OCI-LY3 (cell line): ENCODE measurements around the gene POMGNT2.

Source experiments
- H2AFZ ChIP-seq: fragments of 200-600, 300-600 bp; shearing (Covaris generic); 2 replicates; pipeline ENCODE4 v1.6.0; 2014; ENCODE audit warnings: antibody characterized with exemption, low read depth, low read length
- H3K27ac ChIP-seq: fragments of 200-600, 300-600 bp; sonication (generic); 2 replicates; pipeline ENCODE4 v1.5.1; 2014; ENCODE audit warnings: mild to moderate bottlenecking, low read length, moderate library complexity, mixed read lengths
- H3K27me3 ChIP-seq: fragments of 200-600, 300-600 bp; sonication (generic); 2 replicates; pipeline ENCODE4 v1.6.1; 2014; ENCODE audit warnings: low read depth, low read length, mixed read lengths
- H3K36me3 ChIP-seq: fragments of 200-600, 300-600 bp; sonication (generic); replicated peaks from 2 replicates; pipeline ENCODE3; 2014; ENCODE audit warnings: low read depth, low read length, mixed read lengths
- H3K4me1 ChIP-seq: fragments of 300-600, 200-600 bp; sonication (generic); 2 replicates; pipeline ENCODE4 v1.6.1; 2014; ENCODE audit warnings: low read length, mixed read lengths
- H3K4me2 ChIP-seq: fragments of 200-600, 300-600 bp; sonication (generic); 2 replicates; pipeline ENCODE4 v1.6.1; 2014; ENCODE audit warnings: low read length, mixed read lengths
- H3K4me3 ChIP-seq: fragments of 300-600, 200-600 bp; sonication (generic); 2 replicates; pipeline ENCODE4 v1.5.1; 2014; ENCODE audit warnings: antibody characterized with exemption, mild to moderate bottlenecking, low read length, moderate library complexity
- H3K79me2 ChIP-seq: fragments of 300-600, 200-600 bp; shearing (Covaris generic); 2 replicates; pipeline ENCODE4 v1.6.1; 2014; ENCODE audit warnings: mild to moderate bottlenecking, low read length, mixed read lengths
- H3K9ac ChIP-seq: fragments of 300-600, 200-600 bp; shearing (Covaris generic); 2 replicates; pipeline ENCODE4 v1.6.0; 2014; ENCODE audit warnings: mild to moderate bottlenecking, low read length, moderate library complexity
- H3K9me3 ChIP-seq: fragments of 200-600, 300-600 bp; shearing (Covaris generic); 2 replicates; pipeline ENCODE4 v1.6.1; 2014; ENCODE audit warnings: low read length, mixed read lengths; ENCODE audit not compliant: insufficient read depth
- H4K20me1 ChIP-seq: fragments of 200-600, 300-600 bp; sonication (generic); 2 replicates; pipeline ENCODE4 v1.6.1; 2016; ENCODE audit warnings: low read length, mixed read lengths; ENCODE audit not compliant: insufficient read depth
- EZH2phosphoT487 ChIP-seq: fragments of 200-600 bp; shearing (Covaris generic); IDR thresholded peaks from 2 replicates; pipeline ENCODE4 v1.6.1; 2018; ENCODE audit warnings: antibody characterized with exemption, mixed run types, low read depth
- TF ChIP-seq, protein P1 (sequence below): fragments of 200-600, 300-600 bp; sonication (generic); IDR thresholded peaks from 2 replicates; pipeline ENCODE4 v1.5.1; 2014; ENCODE audit warnings: antibody characterized with exemption, low read length, low read depth

POMGNT2 gene

DNA sequence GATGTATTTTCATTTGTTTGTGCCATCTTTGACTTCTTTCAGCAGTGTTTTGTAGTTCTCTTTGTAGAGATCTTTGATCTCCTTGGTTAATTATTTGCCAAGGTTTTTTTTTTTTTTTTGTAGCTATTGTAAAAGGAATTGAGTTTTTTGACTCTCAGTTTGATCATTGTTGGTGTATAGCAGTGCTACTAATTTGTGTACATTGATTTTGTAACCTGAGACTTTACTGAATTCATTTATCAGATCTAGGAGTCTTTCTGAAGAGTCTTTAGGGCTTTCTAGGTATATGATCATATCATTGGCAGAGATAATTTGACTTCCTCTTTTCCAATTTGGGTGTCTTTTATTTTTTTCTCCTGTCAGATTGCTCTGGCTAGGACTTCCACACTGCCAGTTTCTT, 42.2 kb upstream of the POMGNT2 start:
- Histone ChIP-seq H2AFZ (no peak overlapping the region), H3K27ac (no peak overlapping the region)

DNA sequence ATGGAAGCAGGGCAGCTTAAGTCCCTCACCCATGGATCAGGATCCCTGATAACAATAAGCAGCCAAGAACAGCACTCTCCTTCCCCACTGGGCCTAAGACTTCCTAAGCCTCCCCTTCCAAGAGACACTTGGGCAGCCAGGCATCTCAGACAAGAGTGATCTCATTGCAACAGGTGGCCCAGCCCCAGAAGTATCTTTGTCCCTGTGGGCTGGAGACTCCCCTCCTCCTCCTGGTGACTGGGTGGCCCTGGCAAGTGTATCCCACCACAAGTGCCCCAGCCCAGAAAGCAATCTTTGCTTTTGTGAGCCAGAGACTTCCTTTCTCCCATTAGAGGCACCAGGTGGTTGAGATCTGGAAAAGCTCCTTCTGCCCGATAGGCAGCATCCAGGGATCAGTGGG, 40.7 kb upstream of the POMGNT2 start:
- no peak overlapping the region for H3K4me2 ChIP-seq

More for the DNA sequence above, 42.2 kb upstream of the POMGNT2 start:
- TF ChIP-seq, protein P1, sequence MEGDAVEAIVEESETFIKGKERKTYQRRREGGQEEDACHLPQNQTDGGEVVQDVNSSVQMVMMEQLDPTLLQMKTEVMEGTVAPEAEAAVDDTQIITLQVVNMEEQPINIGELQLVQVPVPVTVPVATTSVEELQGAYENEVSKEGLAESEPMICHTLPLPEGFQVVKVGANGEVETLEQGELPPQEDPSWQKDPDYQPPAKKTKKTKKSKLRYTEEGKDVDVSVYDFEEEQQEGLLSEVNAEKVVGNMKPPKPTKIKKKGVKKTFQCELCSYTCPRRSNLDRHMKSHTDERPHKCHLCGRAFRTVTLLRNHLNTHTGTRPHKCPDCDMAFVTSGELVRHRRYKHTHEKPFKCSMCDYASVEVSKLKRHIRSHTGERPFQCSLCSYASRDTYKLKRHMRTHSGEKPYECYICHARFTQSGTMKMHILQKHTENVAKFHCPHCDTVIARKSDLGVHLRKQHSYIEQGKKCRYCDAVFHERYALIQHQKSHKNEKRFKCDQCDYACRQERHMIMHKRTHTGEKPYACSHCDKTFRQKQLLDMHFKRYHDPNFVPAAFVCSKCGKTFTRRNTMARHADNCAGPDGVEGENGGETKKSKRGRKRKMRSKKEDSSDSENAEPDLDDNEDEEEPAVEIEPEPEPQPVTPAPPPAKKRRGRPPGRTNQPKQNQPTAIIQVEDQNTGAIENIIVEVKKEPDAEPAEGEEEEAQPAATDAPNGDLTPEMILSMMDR, result no peak
- TF ChIP-seq EZH2phosphoT487, result no peak
- Histone ChIP-seq H3K9me3 (no peaks in the 10 kb centered on the region), H3K4me3 (no peak overlapping the region), H4K20me1 (no peaks in the 10 kb centered on the region), H3K36me3 (no peaks in the 10 kb centered on the region), H3K9ac (no peak overlapping the region), H3K27me3 (peaks cover 28% of the 10 kb centered on the region; the same call in 1 of the 2 replicates), H3K4me1 (no peaks in the 10 kb centered on the region), H3K4me2 (no peak overlapping the region), H3K79me2 (no peaks in the 10 kb centered on the region)

DNA sequence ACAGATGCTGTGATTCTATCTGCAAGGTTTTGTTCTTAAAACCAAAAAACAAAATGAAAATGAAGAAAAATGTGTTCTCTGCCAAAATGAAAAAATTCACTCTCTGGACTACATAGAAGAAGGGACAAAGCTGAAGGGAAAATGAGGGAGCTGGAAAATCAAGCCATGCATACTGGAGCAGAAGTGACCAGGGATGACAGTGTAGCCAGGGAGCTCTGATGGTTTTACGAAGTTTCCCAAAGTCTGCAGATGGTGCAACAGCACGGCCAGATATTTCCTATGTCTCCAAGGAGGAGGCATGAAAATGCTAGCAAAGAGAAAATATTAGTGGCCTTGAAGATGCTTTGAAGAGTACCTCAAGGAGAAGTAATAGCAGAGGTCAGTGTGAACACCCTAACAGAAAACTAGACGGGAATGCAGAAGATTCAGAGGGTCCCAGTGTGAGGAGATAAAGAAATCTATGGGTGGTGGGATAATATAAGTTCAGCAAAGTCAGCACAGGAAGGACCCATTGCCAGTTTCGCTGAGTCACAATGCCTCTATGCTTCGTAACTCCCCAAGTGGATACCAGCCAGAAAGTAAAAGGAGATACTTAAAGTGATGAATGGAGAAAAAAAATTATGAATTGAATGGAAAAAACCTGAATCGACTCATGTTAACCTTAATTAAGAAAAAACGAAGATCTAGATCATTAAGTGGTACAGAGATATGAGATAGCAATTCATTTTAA, 39.0 kb upstream of the POMGNT2 start:
- no peaks in the 10 kb centered on the region for H3K9me3 ChIP-seq
- no peaks in the 10 kb centered on the region for H4K20me1 ChIP-seq
- H3K4me2 ChIP-seq, result no peak overlapping the region
- no peaks in the 10 kb centered on the region for H3K4me1 ChIP-seq
- H2AFZ ChIP-seq, result no peak overlapping the region
- H3K4me3 ChIP-seq, result no peak overlapping the region
- H3K36me3 ChIP-seq, result no peaks in the 10 kb centered on the region
- no peaks in the 10 kb centered on the region for H3K79me2 ChIP-seq
- no peak overlapping the region for H3K27ac ChIP-seq
- TF ChIP-seq EZH2phosphoT487, result no peak
- TF ChIP-seq, protein P1, result no peak
- 0 out of 2 replicates have a peak, but pooled peaks cover 11% of the 10 kb centered on the region for H3K27me3 ChIP-seq
- H3K9ac ChIP-seq, result no peak overlapping the region

More for the DNA sequence above, 40.7 kb upstream of the POMGNT2 start:
- no peaks in the 10 kb centered on the region for H4K20me1 ChIP-seq
- peaks cover 15% of the 10 kb centered on the region; the same call in 1 of the 2 replicates for H3K27me3 ChIP-seq
- H3K9me3 ChIP-seq, result no peaks in the 10 kb centered on the region
- no peak overlapping the region for H3K9ac ChIP-seq
- TF ChIP-seq EZH2phosphoT487, result no peak
- TF ChIP-seq, protein P1, result no peak
- H3K4me3 ChIP-seq, result no peak overlapping the region
- H3K27ac ChIP-seq, result no peak overlapping the region
- H3K4me1 ChIP-seq, result no peaks in the 10 kb centered on the region
- no peaks in the 10 kb centered on the region for H3K79me2 ChIP-seq
- no peaks in the 10 kb centered on the region for H3K36me3 ChIP-seq
- H2AFZ ChIP-seq, result no peak overlapping the region

DNA sequence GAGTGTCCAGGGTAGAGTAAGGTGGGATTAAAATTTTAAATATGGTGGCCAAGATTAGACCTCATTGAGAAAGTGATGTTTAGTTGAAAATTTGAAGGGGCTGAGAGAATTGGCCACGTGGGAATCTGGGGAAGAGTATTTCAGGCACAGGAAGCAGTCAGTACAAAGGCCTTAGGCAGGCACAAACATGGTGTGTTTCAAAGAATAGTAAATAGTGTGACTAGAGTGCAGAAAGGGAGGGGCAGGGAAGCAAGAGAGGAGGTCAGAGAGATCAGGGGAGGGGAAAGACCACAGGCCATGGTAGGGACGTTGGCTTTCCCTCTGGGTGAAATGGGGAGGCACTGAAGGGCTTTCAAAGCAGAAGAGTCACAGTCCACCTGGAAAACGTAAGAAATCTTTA, 36.6 kb upstream of the POMGNT2 start:
- TF ChIP-seq EZH2phosphoT487, result no peak
- TF ChIP-seq, protein P1, result no peak
- Histone ChIP-seq H3K4me2 (no peak overlapping the region), H4K20me1 (no peaks in the 10 kb centered on the region), H2AFZ (no peak overlapping the region), H3K27ac (no peak overlapping the region), H3K9me3 (no peaks in the 10 kb centered on the region), H3K79me2 (no peaks in the 10 kb centered on the region), H3K27me3 (0 out of 2 replicates have a peak, but pooled peaks cover 11% of the 10 kb centered on the region), H3K4me1 (no peaks in the 10 kb centered on the region), H3K9ac (no peak overlapping the region), H3K36me3 (no peaks in the 10 kb centered on the region), H3K4me3 (no peak overlapping the region)
